ENCODE data around the gene PROSER2. TPM values are rescaled to one million over a fixed set of nuclear protein-coding genes. Genes with fewer than 3 reads are reported as not detected.

PROSER2 gene
- total and polyA plus RNA-seq, 2 of the 13 experiments (the other 11 are each of a cell fraction or from before 2014, with no cell fraction given): 6.9 to 7.7 TPM

GRCh38 chr10:11910102-11910501, 86.9 kb downstream of the PROSER2 start:
- BruUV-seq (replicated peaks): no TSS peak
- FAIRE-seq (no peak), DNase-seq (ENCODE audit: low spot score) (no peak), ATAC-seq (no peak)
- Histone ChIP-seq H3K36me3 (replicated peaks in 1 of 2; ENCODE audit: control insufficient read depth in 1 of 2, insufficient read depth in 2 of 2, low read length in 2 of 2) (no peaks in the 10 kb centered on the region), H3K27ac (ENCODE audit: extremely low read length, insufficient read depth, low read length) (no peak overlapping the region), H3K4me1 (ENCODE audit: insufficient read depth, low read length) (peaks cover 38% of the 10 kb centered on the region), H2AFZ (ENCODE audit: low read length) (no peak overlapping the region), H3K79me2 (ENCODE audit: insufficient read depth, low read length) (no peaks in the 10 kb centered on the region), H3K27me3 (ENCODE audit: control insufficient read depth in 1 of 2, insufficient read depth in 2 of 2, low read length in 2 of 2) (no peaks in the 10 kb centered on the region; a peak in 1 of 5 replicates), H3K4me2 (ENCODE audit: low read depth, low read length) (no peak overlapping the region), H3K4me3 (replicated peaks in 1 of 3; ENCODE audit: insufficient read depth in 1 of 3, low read depth in 2 of 3, low read length in 3 of 3) (no peak overlapping the region), H3K9ac (ENCODE audit: insufficient read depth, low read depth, low read length) (no peak overlapping the region), H4K20me1 (ENCODE audit: insufficient read depth, low read length) (no peaks in the 10 kb centered on the region), H3K9me3 (ENCODE audit: low read length) (no peaks in the 10 kb centered on the region)
- 75% methylated on average over 8 of the region's 10 CpGs for WGBS (ENCODE audit: low lambda C conversion rate)
- TF ChIP-seq XBP1 (CRISPR knock-in tag; IDR thresholded peaks at IDR 0.05) (no peak), NR2F6 (IDR thresholded peaks at IDR 0.05) (no peak), NR2F6 (CRISPR knock-in tag; IDR thresholded peaks at IDR 0.05) (no peak), PBX3 (CRISPR knock-in tag; IDR thresholded peaks at IDR 0.05; ENCODE audit: borderline replicate concordance) (no peak), EEA1 (CRISPR knock-in tag; IDR thresholded peaks at IDR 0.05; ENCODE audit: borderline replicate concordance) (no peak), ZNF761 (CRISPR knock-in tag; conservative IDR thresholded peaks at IDR 0.05) (no peak), ZBTB3 (CRISPR knock-in tag; IDR thresholded peaks at IDR 0.05; ENCODE audit: borderline replicate concordance, low read depth) (no peak), NCOR1 (IDR thresholded peaks at IDR 0.05; ENCODE audit: borderline replicate concordance, low read length) (no peak)
- in situ Hi-C loops (cut with HindIII; ENCODE audit: extremely low pct_ligation_motif_present, low pct_unique_long_range_greater_than_20kb) (no loop called here), intact Hi-C loops (cut with micrococcal nuclease; ENCODE audit: unreplicated experiment) (no loop called here)
- ChIA-PET POLR2A (interaction anchor here (1.7 kb wide), 1 partner anchor 34 kb away, joined by 8 read pairs; no protein-coding TSS in a partner anchor), CTCF (ENCODE audit: low intra/inter-chr PET ratio, low total read pairs) (no interaction called here)

All from HepG2 (cell line).